CD14-positive monocyte (primary cell): ENCODE results near the gene CALM1. TPM values are rescaled to one million over a fixed set of nuclear protein-coding genes. Genes with fewer than 3 reads are reported as not detected.

ENCODE experiments used
- DNase-seq, 3 donors: peaks; one replicate each; pipeline ENCODE4 v3.0.0-alpha.2; 2011 to 2022
- H2AFZ ChIP-seq: 2 replicates; pipeline ENCODE4 v1.6.0; 2012; ENCODE audit warnings: mild to moderate bottlenecking, low read depth, low read length, inconsistent platforms; ENCODE audit not compliant: insufficient read depth, poor library complexity, severe bottlenecking
- H3K27ac ChIP-seq, 2 donors: 1 replicate in 1 of 2; 2 replicates in 1 of 2; pipeline ENCODE4 v1.5.1; 2012 to 2013; ENCODE audit warnings: low read length in 2 of 2, control low read depth in 1 of 2, inconsistent platforms in 1 of 2, low read depth in 1 of 2, mild to moderate bottlenecking in 1 of 2
- H3K27me3 ChIP-seq, 2 donors: one replicate each; pipeline versions ENCODE4 v1.6.0 to v1.6.1; 2011 to 2013; ENCODE audit warnings: low read length in 2 of 2; ENCODE audit not compliant: control insufficient read depth in 2 of 2, insufficient read depth in 2 of 2
- H3K36me3 ChIP-seq, 2 donors: replicated peaks in 1 of 2; 1 replicate in 1 of 2; 2 replicates in 1 of 2; pipeline versions ENCODE4 v1.5.1 to v1.6.1; 2012 to 2013; ENCODE audit warnings: low read length in 2 of 2, control low read depth in 1 of 2, inconsistent platforms in 1 of 2, mild to moderate bottlenecking in 1 of 2; ENCODE audit not compliant: insufficient read depth in 2 of 2, control insufficient read depth in 1 of 2
- H3K4me1 ChIP-seq, 2 donors: 1 replicate in 1 of 2; 2 replicates in 1 of 2; pipeline versions ENCODE4 v1.5.1 to v1.6.1; 2012 to 2013; ENCODE audit warnings: low read length in 2 of 2, control low read depth in 1 of 2, inconsistent platforms in 1 of 2, mild to moderate bottlenecking in 1 of 2, moderate library complexity in 1 of 2; ENCODE audit not compliant: insufficient read depth in 2 of 2, control insufficient read depth in 1 of 2
- H3K4me2 ChIP-seq: replicated peaks from 2 replicates; pipeline ENCODE3; 2012; ENCODE audit warnings: low read length, moderate library complexity, mild to moderate bottlenecking; ENCODE audit not compliant: poor library complexity, severe bottlenecking; ENCODE audit errors: extremely low read depth
- H3K4me3 ChIP-seq, 3 experiments: fragments of 200-600 bp in 1 of 3; sonication (generic) in 1 of 3; replicated peaks in 1 of 3; 1 replicate in 2 of 3; 2 replicates in 1 of 3; pipeline ENCODE4 v1.5.1; 2011 to 2013; ENCODE audit warnings: low read length in 3 of 3, mild to moderate bottlenecking in 3 of 3, control low read depth in 2 of 3, low read depth in 2 of 3, inconsistent platforms in 1 of 3, moderate library complexity in 1 of 3
- H3K79me2 ChIP-seq: 2 replicates; pipeline ENCODE4 v1.6.0; 2012; ENCODE audit warnings: mild to moderate bottlenecking, control low read depth, inconsistent platforms, low read length, moderate library complexity; ENCODE audit not compliant: insufficient read depth
- H3K9ac ChIP-seq: 2 replicates; pipeline ENCODE4 v1.6.0; 2017; ENCODE audit warnings: low read length, mild to moderate bottlenecking; ENCODE audit not compliant: insufficient read depth, poor library complexity, severe bottlenecking
- H3K9me3 ChIP-seq, 2 donors: replicated peaks in 1 of 2; 1 replicate in 1 of 2; 2 replicates in 1 of 2; pipeline versions ENCODE4 v1.5.1 to v1.6.1; 2012 to 2013; ENCODE audit warnings: low read length in 2 of 2, control low read depth in 1 of 2; ENCODE audit not compliant: control insufficient read depth in 1 of 2, insufficient read depth in 1 of 2
- H4K20me1 ChIP-seq: 2 replicates; pipeline ENCODE4 v1.6.0; 2012; ENCODE audit warnings: mild to moderate bottlenecking, low read length, control low read depth, moderate library complexity; ENCODE audit not compliant: insufficient read depth
- H3K27ac Mint-ChIP-seq, 7 donors: one replicate each; pipeline ENCODE4 v1.8.0; 2020; ENCODE audit warnings: mild to moderate bottlenecking in 7 of 7, mixed read lengths in 7 of 7, moderate library complexity in 6 of 7, inconsistent platforms in 2 of 7
- H3K27me3 Mint-ChIP-seq, 3 donors: one replicate each; pipeline ENCODE4 v1.8.0; 2021 to 2022; ENCODE audit warnings: low read depth in 3 of 3, mild to moderate bottlenecking in 3 of 3, mixed read lengths in 3 of 3, moderate library complexity in 3 of 3, inconsistent platforms in 1 of 3
- H3K36me3 Mint-ChIP-seq, 2 donors: one replicate each; pipeline ENCODE4 v1.8.0; 2020; ENCODE audit warnings: mixed read lengths in 2 of 2, inconsistent platforms in 1 of 2, mild to moderate bottlenecking in 1 of 2
- H3K4me1 Mint-ChIP-seq: one replicate; pipeline ENCODE4 v1.8.0; 2020; ENCODE audit warnings: mild to moderate bottlenecking, mixed read lengths
- H3K4me3 Mint-ChIP-seq, 2 donors: one replicate each; pipeline ENCODE4 v1.8.0; 2020; ENCODE audit warnings: mild to moderate bottlenecking in 2 of 2, mixed read lengths in 2 of 2, moderate library complexity in 1 of 2
- H3K9me3 Mint-ChIP-seq, 7 donors: one replicate each; pipeline ENCODE4 v1.8.0; 2020 to 2022; ENCODE audit warnings: mixed read lengths in 7 of 7, mild to moderate bottlenecking in 6 of 7, moderate library complexity in 6 of 7, inconsistent platforms in 2 of 7
- WGBS: methylation state at CpG from one replicate; pipeline ENCODE4 v1.1.5; 2013; ENCODE audit warnings: missing lambda C conversion rate; ENCODE audit not compliant: insufficient coverage; 5-methylcytosine and 5-hydroxymethylcytosine counted together
- intact Hi-C, 2 donors: fragments of 100-400 bp; cut with micrococcal nuclease; formaldehyde crosslinking; loops; one replicate each; pipeline versions ENCODE4 v1.15.0 to v1.15.1; 2023
- polyA plus RNA-seq, 3 donors: library from polyadenylated mRNA; depleted of rRNA in 1 of 3; unstranded in 2 of 3; stranded (reverse) in 1 of 3; fragments of 300-500 nt in 2 of 3; fragments of >200 nt in 1 of 3; fragmentation: Illumina TruSeq in 2 of 3; gene quantifications; 1 replicate in 2 of 3; 2 replicates in 1 of 3; pipeline ENCODE4 v1.2.3, GENCODE V29; 2012 to 2021
- TF ChIP-seq, protein P1 (sequence below): fragments of 200-600 bp; IDR thresholded peaks from one replicate; pipeline ENCODE4 v1.8.0; 2022; ENCODE audit warnings: antibody characterized with exemption, mild to moderate bottlenecking

CALM1 gene
- polyA plus RNA-seq, 3 donors = 277 to 912 (median 906) TPM

DNA sequence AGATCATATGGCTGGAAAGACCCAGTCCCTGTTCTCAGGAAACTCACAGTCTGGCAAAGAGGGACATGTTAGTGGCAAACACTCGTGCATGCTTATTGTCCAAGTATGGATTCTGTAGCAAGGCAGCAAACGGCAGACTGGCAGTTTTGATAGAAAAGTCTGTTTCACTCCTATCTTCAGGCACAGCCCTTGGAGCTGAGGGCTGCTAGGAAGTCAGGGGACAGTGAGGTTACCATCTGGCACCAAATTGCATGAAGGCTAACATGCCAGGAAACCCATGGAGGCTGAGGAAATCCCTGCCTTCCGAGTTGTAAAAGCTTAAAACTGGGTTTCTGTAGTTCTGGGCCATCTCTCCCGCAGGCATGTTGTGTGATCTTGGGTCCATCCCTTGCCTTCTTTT, 32.9 kb downstream of the CALM1 start:
- Histone ChIP-seq H2AFZ (no peak overlapping the region), H3K27ac (no peak overlapping the region), H3K9me3 (no peaks in the 10 kb centered on the region), H3K27me3 (no peaks in the 10 kb centered on the region), H3K4me3 (no peak overlapping the region), H3K4me2 (no peak overlapping the region), H3K36me3 (no peaks in the 10 kb centered on the region), H4K20me1 (no peaks in the 10 kb centered on the region), H3K9ac (no peak overlapping the region), H3K79me2 (no peaks in the 10 kb centered on the region), H3K4me1 (no peaks in the 10 kb centered on the region)
- peaks cover 0 to 6% (median 0%) of the 10 kb centered on the region in 7 donors for H3K9me3 Mint-ChIP-seq
- peaks cover 0 to 3% (median 0%) of the 10 kb centered on the region in 3 donors for H3K27me3 Mint-ChIP-seq
- TF ChIP-seq, protein P1, sequence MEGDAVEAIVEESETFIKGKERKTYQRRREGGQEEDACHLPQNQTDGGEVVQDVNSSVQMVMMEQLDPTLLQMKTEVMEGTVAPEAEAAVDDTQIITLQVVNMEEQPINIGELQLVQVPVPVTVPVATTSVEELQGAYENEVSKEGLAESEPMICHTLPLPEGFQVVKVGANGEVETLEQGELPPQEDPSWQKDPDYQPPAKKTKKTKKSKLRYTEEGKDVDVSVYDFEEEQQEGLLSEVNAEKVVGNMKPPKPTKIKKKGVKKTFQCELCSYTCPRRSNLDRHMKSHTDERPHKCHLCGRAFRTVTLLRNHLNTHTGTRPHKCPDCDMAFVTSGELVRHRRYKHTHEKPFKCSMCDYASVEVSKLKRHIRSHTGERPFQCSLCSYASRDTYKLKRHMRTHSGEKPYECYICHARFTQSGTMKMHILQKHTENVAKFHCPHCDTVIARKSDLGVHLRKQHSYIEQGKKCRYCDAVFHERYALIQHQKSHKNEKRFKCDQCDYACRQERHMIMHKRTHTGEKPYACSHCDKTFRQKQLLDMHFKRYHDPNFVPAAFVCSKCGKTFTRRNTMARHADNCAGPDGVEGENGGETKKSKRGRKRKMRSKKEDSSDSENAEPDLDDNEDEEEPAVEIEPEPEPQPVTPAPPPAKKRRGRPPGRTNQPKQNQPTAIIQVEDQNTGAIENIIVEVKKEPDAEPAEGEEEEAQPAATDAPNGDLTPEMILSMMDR = no peak
- no peaks in the 10 kb centered on the region for H3K36me3 Mint-ChIP-seq
- H3K4me1 Mint-ChIP-seq = no peaks in the 10 kb centered on the region
- H3K4me3 Mint-ChIP-seq = no peak overlapping the region
- WGBS = no CpG with 5 or more reads among the region's 4 CpGs
- intact Hi-C loops = no loop called here
- H3K27ac Mint-ChIP-seq = no peak overlapping the region
- no peak for DNase-seq

DNA sequence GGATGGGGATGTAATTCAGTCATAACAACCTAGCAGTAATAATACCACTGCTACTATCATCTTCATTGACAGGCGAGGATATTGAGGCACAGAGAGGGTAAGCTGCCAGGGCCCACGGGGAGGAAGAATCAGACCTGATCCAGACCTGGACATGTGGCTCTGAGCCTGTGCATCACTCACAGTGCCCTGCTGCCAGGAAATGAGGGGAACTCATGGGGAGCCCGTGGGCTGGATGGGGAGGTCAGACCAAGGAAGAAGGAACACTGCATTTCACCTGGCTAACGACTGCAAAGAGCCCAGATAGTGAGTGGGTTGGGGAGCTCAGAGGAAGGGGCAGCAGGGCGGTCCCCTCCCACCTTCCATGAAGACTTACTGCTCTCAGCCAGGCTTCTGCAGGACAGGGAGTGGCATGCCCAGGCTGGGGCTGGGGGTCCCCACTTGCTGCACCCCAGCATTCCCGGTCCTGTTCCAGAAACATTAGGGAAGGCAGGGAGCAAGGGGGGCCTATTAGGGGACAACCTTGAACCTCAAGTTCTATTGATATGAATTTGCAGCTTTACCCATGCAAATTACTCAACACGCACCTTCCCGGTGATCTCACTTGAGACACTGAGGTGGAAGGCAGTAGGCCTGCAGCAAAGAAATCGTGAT, 37.7 kb downstream of the CALM1 start:
- H3K36me3 ChIP-seq = no peaks in the 10 kb centered on the region
- H3K36me3 Mint-ChIP-seq = no peaks in the 10 kb centered on the region
- H3K27ac Mint-ChIP-seq = no peak overlapping the region
- 85% methylated on average over 6 of the region's 9 CpGs for WGBS
- H3K9me3 ChIP-seq = no peaks in the 10 kb centered on the region
- intact Hi-C loops = no loop called here
- no peaks in the 10 kb centered on the region for H4K20me1 ChIP-seq
- no peak overlapping the region for H3K27ac ChIP-seq
- H3K4me2 ChIP-seq = no peak overlapping the region
- H3K4me3 ChIP-seq = no peak overlapping the region
- no peak overlapping the region for H2AFZ ChIP-seq
- H3K4me1 Mint-ChIP-seq = no peaks in the 10 kb centered on the region
- H3K27me3 Mint-ChIP-seq = peaks cover 0 to 3% (median 0%) of the 10 kb centered on the region in 3 donors
- no peaks in the 10 kb centered on the region for H3K27me3 ChIP-seq
- TF ChIP-seq, protein P1 = no peak
- no peak overlapping the region for H3K4me3 Mint-ChIP-seq
- H3K79me2 ChIP-seq = no peaks in the 10 kb centered on the region
- no peaks in the 10 kb centered on the region for H3K4me1 ChIP-seq
- H3K9me3 Mint-ChIP-seq = no peaks in the 10 kb centered on the region
- H3K9ac ChIP-seq = no peak overlapping the region
- no peak for DNase-seq
